C4-2B (cell line): ENCODE data around the gene ERC1.

Experiments used
- H3K27ac ChIP-seq: fragments of 450-650 bp; 2 replicates; pipeline ENCODE4 v1.5.1; 2017
- CTCF ChIP-seq: fragments of 450-650 bp; conservative IDR thresholded peaks from 2 replicates; pipeline ENCODE4 v1.5.1; 2017; ENCODE audit warnings: mild to moderate bottlenecking
- ZFX ChIP-seq: fragments of 450-650 bp; IDR thresholded peaks from 2 replicates; pipeline ENCODE4 v1.6.1; 2017

Gene ERC1

GRCh38 chr12:981176-981828, 9.7 kb upstream of the ERC1 start:
- TF ChIP-seq CTCF (no peak), ZFX (no peak)
- no peak overlapping the region for H3K27ac ChIP-seq

GRCh38 chr12:981961-982360, 9.1 kb upstream of the ERC1 start:
- H3K27ac ChIP-seq: no peak overlapping the region
- TF ChIP-seq ZFX (no peak), CTCF (no peak)

DNA sequence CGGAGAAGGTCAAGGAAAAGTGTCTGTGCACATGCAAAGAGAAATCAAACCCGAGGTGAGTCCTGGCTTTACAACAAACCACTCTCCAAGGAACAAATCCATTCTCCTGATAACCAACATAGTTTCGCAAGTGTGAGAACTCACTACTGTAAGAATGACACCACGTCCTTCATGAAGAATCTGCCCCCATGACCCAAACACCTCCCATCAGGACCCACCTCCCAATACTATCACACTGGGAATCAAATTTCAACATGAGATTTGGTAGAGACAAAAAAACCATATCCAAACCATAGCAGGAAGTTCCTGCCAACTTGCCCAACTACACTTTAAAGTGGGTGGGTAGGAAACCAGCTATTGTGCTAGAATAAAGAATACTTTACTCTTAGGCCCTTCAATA, 2.4 kb upstream of the ERC1 start:
- TF ChIP-seq CTCF (no peak), ZFX (no peak)
- H3K27ac ChIP-seq: no peak overlapping the region

DNA sequence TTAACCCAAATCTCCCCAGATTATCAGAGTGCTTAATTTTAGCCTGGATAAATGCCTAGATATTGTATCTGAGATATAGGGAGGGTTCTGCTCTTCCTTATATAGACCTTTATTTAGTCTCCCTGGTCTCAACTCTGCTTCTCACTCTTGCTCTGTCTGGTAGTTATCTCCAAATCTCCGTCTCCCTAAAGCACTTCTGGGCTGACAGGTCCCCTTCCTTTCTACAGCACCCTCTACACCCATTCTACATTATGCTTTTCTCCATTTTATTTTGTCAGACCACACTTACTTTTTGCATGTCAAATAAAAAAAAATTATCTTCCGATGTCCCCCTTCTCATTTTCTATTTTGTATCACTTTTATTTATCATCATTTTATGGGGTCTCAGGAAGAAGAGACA, 2.0 kb upstream of the ERC1 start:
- H3K27ac ChIP-seq: no peak overlapping the region
- no peak for TF ChIP-seq ZFX
- no peak for TF ChIP-seq CTCF

DNA sequence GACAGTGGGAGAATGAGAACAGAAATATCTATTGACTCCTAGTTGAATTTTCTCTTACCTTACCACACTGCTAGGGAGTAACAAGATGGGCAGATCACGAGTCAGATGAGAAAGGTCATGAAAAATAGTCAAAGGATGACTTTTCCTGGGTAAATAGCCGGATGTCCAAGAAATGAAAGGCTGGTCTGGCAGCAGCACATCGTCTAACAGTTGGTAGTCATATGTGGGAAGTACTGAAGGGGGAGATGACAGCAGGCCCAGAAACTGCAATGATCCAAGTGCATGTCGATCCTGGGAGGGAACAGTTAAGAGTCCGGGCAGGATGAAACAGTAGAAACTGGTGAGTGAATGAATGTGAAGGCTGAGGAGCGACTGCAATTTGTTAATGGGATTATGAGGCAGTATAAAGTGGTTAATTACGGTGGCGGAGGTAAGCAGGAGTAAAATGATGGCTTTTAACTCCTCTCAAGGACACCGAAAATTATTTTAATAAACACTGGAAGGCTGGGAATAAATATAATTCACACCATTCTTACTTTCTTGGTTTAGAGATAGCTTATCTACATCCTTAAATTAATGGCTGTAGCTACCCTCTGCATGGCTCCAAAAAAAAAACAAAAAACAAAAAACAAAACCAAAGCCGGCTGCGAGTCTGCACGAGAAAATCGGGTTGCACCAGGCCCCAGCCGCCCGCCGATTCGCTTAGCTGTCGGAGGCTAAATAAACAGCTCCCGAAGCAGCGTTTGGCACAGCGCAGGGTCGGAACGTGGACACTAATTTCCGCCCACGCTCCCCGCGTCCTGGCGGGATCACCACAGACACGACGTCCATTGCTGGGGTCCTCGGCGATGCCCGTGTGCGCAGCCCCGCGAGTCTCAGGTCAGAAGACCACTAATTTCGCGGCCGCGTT, 1.0 kb upstream of the ERC1 start:
- peak overlapping the region; percentile 92 for H3K27ac ChIP-seq
- TF ChIP-seq ZFX (peak; percentile 67), CTCF (no peak)

- no peak for TF ChIP-seq CTCF
- TF ChIP-seq ZFX: no peak
- H3K27ac ChIP-seq: peak overlapping the region; percentile 92
These were observed 619 bp downstream of the ERC1 start for GRCh38 chr12:991350-992333.

DNA sequence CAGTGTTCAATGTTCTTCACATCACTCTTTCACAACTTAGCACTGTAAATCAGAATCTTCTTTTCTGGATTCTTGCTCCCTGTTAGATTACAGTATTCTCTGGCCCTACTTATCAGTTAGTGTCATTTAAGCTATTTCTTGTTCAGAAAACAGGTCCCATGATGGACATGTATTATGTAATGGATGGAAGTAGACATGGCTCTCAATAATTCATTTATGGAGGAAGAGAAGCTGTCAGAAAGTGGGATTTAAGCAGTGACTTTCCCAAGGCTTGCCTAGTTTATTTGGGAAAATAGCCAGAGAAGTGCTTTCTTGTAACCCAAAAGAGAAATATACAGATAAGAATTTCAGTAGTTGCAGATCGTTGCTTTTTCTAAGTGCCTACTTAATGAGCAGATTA, 1.6 kb downstream of the ERC1 start:
- TF ChIP-seq ZFX (no peak), CTCF (no peak)
- H3K27ac ChIP-seq: no peak overlapping the region
